ENCODE data around the gene NAT16.

DNA sequence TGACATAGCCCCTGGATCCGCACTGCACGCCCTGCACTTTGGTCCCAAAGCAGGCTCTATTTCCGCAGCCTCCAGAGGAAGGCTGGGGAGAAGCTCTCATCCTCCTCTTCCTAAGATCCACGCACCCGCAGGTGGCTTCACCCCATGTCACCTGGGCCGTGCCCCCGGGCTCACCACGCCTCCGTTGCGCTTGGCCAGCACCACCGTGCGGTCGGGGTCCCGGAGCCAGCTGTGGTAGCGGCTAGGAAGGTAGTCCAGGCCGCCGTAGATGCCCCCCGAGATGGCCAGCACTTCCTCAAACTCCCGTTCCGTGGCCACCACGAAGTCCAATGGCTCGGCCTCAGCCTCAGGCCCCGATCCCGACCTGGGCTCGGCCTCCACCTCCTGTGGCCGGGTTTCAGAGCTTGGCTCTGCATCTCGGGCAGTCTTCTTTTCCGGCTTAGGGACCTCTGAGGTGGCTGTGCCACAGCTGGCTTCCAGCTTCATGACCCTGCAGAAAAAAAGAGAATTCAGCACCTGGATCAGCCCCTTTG, 5.7 kb downstream of the NAT16 start:
- TF ChIP-seq, protein P1, sequence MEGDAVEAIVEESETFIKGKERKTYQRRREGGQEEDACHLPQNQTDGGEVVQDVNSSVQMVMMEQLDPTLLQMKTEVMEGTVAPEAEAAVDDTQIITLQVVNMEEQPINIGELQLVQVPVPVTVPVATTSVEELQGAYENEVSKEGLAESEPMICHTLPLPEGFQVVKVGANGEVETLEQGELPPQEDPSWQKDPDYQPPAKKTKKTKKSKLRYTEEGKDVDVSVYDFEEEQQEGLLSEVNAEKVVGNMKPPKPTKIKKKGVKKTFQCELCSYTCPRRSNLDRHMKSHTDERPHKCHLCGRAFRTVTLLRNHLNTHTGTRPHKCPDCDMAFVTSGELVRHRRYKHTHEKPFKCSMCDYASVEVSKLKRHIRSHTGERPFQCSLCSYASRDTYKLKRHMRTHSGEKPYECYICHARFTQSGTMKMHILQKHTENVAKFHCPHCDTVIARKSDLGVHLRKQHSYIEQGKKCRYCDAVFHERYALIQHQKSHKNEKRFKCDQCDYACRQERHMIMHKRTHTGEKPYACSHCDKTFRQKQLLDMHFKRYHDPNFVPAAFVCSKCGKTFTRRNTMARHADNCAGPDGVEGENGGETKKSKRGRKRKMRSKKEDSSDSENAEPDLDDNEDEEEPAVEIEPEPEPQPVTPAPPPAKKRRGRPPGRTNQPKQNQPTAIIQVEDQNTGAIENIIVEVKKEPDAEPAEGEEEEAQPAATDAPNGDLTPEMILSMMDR (IDR thresholded peaks at IDR 0.05) = no peak
- TF ChIP-seq, protein P2, sequence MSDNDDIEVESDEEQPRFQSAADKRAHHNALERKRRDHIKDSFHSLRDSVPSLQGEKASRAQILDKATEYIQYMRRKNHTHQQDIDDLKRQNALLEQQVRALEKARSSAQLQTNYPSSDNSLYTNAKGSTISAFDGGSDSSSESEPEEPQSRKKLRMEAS (IDR thresholded peaks at IDR 0.05; ENCODE audit: low read depth) = no peak
- TF ChIP-seq TAF1 (IDR thresholded peaks at IDR 0.05; ENCODE audit: borderline replicate concordance, low read depth, low read length) (no peak), SMC3 (IDR thresholded peaks at IDR 0.05; ENCODE audit: low read depth, low read length) (no peak), JUND (IDR thresholded peaks at IDR 0.05) (no peak), EP300 (IDR thresholded peaks at IDR 0.05; ENCODE audit: borderline replicate concordance in 1 of 2, low read depth in 1 of 2, low read length in 1 of 2) (no peak), POLR2AphosphoS5 (IDR thresholded peaks at IDR 0.05; ENCODE audit: low read depth, low read length) (no peak), GABPA (IDR thresholded peaks at IDR 0.05; ENCODE audit: low read depth) (no peak), NRF1 (IDR thresholded peaks at IDR 0.05; ENCODE audit: low read depth, low read length) (no peak)
- TF ChIP-seq, protein P3, sequence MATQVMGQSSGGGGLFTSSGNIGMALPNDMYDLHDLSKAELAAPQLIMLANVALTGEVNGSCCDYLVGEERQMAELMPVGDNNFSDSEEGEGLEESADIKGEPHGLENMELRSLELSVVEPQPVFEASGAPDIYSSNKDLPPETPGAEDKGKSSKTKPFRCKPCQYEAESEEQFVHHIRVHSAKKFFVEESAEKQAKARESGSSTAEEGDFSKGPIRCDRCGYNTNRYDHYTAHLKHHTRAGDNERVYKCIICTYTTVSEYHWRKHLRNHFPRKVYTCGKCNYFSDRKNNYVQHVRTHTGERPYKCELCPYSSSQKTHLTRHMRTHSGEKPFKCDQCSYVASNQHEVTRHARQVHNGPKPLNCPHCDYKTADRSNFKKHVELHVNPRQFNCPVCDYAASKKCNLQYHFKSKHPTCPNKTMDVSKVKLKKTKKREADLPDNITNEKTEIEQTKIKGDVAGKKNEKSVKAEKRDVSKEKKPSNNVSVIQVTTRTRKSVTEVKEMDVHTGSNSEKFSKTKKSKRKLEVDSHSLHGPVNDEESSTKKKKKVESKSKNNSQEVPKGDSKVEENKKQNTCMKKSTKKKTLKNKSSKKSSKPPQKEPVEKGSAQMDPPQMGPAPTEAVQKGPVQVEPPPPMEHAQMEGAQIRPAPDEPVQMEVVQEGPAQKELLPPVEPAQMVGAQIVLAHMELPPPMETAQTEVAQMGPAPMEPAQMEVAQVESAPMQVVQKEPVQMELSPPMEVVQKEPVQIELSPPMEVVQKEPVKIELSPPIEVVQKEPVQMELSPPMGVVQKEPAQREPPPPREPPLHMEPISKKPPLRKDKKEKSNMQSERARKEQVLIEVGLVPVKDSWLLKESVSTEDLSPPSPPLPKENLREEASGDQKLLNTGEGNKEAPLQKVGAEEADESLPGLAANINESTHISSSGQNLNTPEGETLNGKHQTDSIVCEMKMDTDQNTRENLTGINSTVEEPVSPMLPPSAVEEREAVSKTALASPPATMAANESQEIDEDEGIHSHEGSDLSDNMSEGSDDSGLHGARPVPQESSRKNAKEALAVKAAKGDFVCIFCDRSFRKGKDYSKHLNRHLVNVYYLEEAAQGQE (IDR thresholded peaks at IDR 0.05; ENCODE audit: low read depth, low read length) = no peak

Data from SK-N-SH (cell line).